IMR-90 (cell line): Measurements from ENCODE around the gene SEMA6A. TPM values are rescaled to one million over a fixed set of nuclear protein-coding genes. Genes with fewer than 3 reads are reported as not detected.

Experiments
- ATAC-seq: fragments of 200-7000 bp; cut with Tn5 transposase; 2 replicates; pipeline ENCODE4 v1.9.1; 2020; ENCODE audit warnings: low read depth, mild to moderate bottlenecking, moderate library complexity
- BruUV-seq: library from RNA; stranded (reverse); fragments of 400-500 nt; replicated peaks from 2 replicates; lab custom pipeline; 2021; lab: Mats Ljungman, UMichigan
- CTCF ChIA-PET: fragments of 300-600 bp; formaldehyde crosslinking; extraction: SDS; loops from one replicate; lab custom pipeline; 2021; ENCODE audit warnings: antibody characterized with exemption; lab: Yijun Ruan, JAX
- POLR2A ChIA-PET: fragments of 300-600 bp; sonication (Branson Sonifier 250); formaldehyde crosslinking; loops from one replicate; lab custom pipeline; 2022; ENCODE audit warnings: antibody characterized with exemption; ENCODE audit not compliant: unreplicated experiment; lab: Charles Lee
- DNase-seq: peaks from one replicate; pipeline ENCODE4 v3.0.0; 2013
- H2AFZ ChIP-seq: replicated peaks from 2 replicates; pipeline ENCODE3; 2013; ENCODE audit warnings: low read length, mild to moderate bottlenecking; ENCODE audit not compliant: poor library complexity
- H2AK5ac ChIP-seq: 2 replicates; pipeline ENCODE4 v1.6.1; 2013; ENCODE audit warnings: low read depth, low read length, inconsistent platforms
- H2AK9ac ChIP-seq: replicated peaks from 2 replicates; pipeline ENCODE3; 2013; ENCODE audit warnings: mild to moderate bottlenecking, low read depth, low read length, moderate library complexity; ENCODE audit not compliant: poor library complexity
- H2BK120ac ChIP-seq: 2 replicates; pipeline ENCODE4 v1.6.1; 2013; ENCODE audit warnings: low read depth, low read length, inconsistent platforms
- H2BK15ac ChIP-seq: 3 replicates; pipeline ENCODE4 v1.6.1; 2013; ENCODE audit warnings: low read depth, low read length, inconsistent platforms
- H2BK20ac ChIP-seq: 2 replicates; pipeline ENCODE4 v1.6.1; 2013; ENCODE audit warnings: low read depth, mild to moderate bottlenecking, inconsistent platforms, low read length, moderate library complexity
- H2BK5ac ChIP-seq: 2 replicates; pipeline ENCODE4 v1.6.1; 2013; ENCODE audit warnings: mild to moderate bottlenecking, low read depth, low read length, inconsistent platforms; ENCODE audit not compliant: poor library complexity, severe bottlenecking
- H3K14ac ChIP-seq: replicated peaks from 2 replicates; pipeline ENCODE4 v1.6.1; 2013; ENCODE audit warnings: low read depth, low read length, inconsistent platforms
- H3K18ac ChIP-seq: 2 replicates; pipeline ENCODE4 v1.6.1; 2013; ENCODE audit warnings: low read depth, low read length, control low read depth
- H3K23ac ChIP-seq: 2 replicates; pipeline ENCODE4 v1.6.1; 2013; ENCODE audit warnings: low read depth, low read length, inconsistent platforms
- H3K27ac ChIP-seq: 2 replicates; pipeline ENCODE4 v1.5.1; 2013; ENCODE audit warnings: mild to moderate bottlenecking, control low read depth, low read length; ENCODE audit not compliant: insufficient read depth
- H3K27me3 ChIP-seq: 2 replicates; pipeline ENCODE4 v1.6.1; 2013; ENCODE audit warnings: low read length; ENCODE audit not compliant: control insufficient read depth, insufficient read depth
- H3K36me3 ChIP-seq: 2 replicates; pipeline ENCODE4 v1.6.1; 2013; ENCODE audit warnings: low read length, mixed read lengths; ENCODE audit not compliant: control insufficient read depth, insufficient read depth
- H3K4ac ChIP-seq: 2 replicates; pipeline ENCODE4 v1.6.1; 2013; ENCODE audit warnings: low read depth, low read length, inconsistent platforms
- H3K4me1 ChIP-seq: 2 replicates; pipeline ENCODE4 v1.6.1; 2013; ENCODE audit warnings: low read length, mixed read lengths; ENCODE audit not compliant: control insufficient read depth, insufficient read depth
- H3K4me2 ChIP-seq: 2 replicates; pipeline ENCODE4 v1.6.1; 2013; ENCODE audit warnings: low read depth, mild to moderate bottlenecking, control low read depth, low read length, moderate library complexity
- H3K4me3 ChIP-seq: 2 replicates; pipeline ENCODE4 v1.5.1; 2013; ENCODE audit warnings: low read depth, mild to moderate bottlenecking, control low read depth, low read length, moderate library complexity; ENCODE audit not compliant: insufficient read depth
- H3K56ac ChIP-seq: 2 replicates; pipeline ENCODE4 v1.6.1; 2013; ENCODE audit warnings: low read length, inconsistent platforms; ENCODE audit not compliant: insufficient read depth; ENCODE audit errors: extremely low read depth
- H3K79me1 ChIP-seq, 2 experiments: 2 replicates each; pipeline ENCODE4 v1.6.1; 2013; ENCODE audit warnings: low read length in 2 of 2, inconsistent platforms in 1 of 2, low read depth in 1 of 2
- H3K9ac ChIP-seq: 2 replicates; pipeline ENCODE4 v1.6.1; 2013; ENCODE audit warnings: low read depth, low read length, control low read depth
- H3K9me1 ChIP-seq: 2 replicates; pipeline ENCODE4 v1.6.1; 2013; ENCODE audit warnings: low read length, inconsistent platforms; ENCODE audit not compliant: insufficient read depth
- H3K9me3 ChIP-seq: 2 replicates; pipeline ENCODE4 v1.6.1; 2013; ENCODE audit warnings: low read length; ENCODE audit not compliant: control insufficient read depth, insufficient read depth
- H4K20me1 ChIP-seq: 2 replicates; pipeline ENCODE4 v1.6.1; 2013; ENCODE audit warnings: low read length, inconsistent platforms; ENCODE audit not compliant: insufficient read depth
- H4K5ac ChIP-seq: 2 replicates; pipeline ENCODE4 v1.6.1; 2013; ENCODE audit warnings: mild to moderate bottlenecking, low read depth, low read length, control low read depth
- H4K8ac ChIP-seq, 2 experiments: 2 replicates each; pipeline ENCODE4 v1.6.1; 2013; ENCODE audit warnings: low read depth in 2 of 2, low read length in 2 of 2, control low read depth in 1 of 2, inconsistent platforms in 1 of 2
- H4K91ac ChIP-seq: 2 replicates; pipeline ENCODE4 v1.6.1; 2013; ENCODE audit warnings: low read depth, low read length, inconsistent platforms; ENCODE audit not compliant: insufficient read depth
- CEBPB ChIP-seq: IDR thresholded peaks from 2 replicates; pipeline ENCODE4 v1.6.1; 2012; ENCODE audit warnings: low read depth, low read length, improper control_type of control experiment
- CHD1 ChIP-seq: IDR thresholded peaks from 2 replicates; pipeline ENCODE4 v1.6.1; 2012; ENCODE audit warnings: low read depth, low read length, improper control_type of control experiment
- FOS ChIP-seq: fragments of 150-350 bp; IDR thresholded peaks from 2 replicates; pipeline ENCODE4 v1.6.1; 2016; ENCODE audit warnings: low read depth, low read length
- MAFK ChIP-seq: IDR thresholded peaks from 2 replicates; pipeline ENCODE4 v1.6.1; 2012; ENCODE audit warnings: low read depth, low read length, improper control_type of control experiment
- MAZ ChIP-seq: IDR thresholded peaks from 2 replicates; pipeline ENCODE4 v1.6.1; 2012; ENCODE audit warnings: low read depth, mild to moderate bottlenecking, low read length, improper control_type of control experiment, moderate library complexity, borderline replicate concordance
- MXI1 ChIP-seq: IDR thresholded peaks from 2 replicates; pipeline ENCODE4 v1.6.1; 2012; ENCODE audit warnings: low read depth, mild to moderate bottlenecking, low read length, moderate library complexity, borderline replicate concordance
- NFE2L2 ChIP-seq: fragments of 150-350 bp; IDR thresholded peaks from 2 replicates; pipeline ENCODE4 v1.6.1; 2016; ENCODE audit warnings: low read depth, mild to moderate bottlenecking, low read length
- POLR2A ChIP-seq: IDR thresholded peaks from 2 replicates; pipeline ENCODE4 v1.6.1; 2012; ENCODE audit warnings: mild to moderate bottlenecking, low read depth, low read length
- RAD21 ChIP-seq: IDR thresholded peaks from 2 replicates; pipeline ENCODE4 v1.6.1; 2012; ENCODE audit warnings: low read length, improper control_type of control experiment
- RCOR1 ChIP-seq: IDR thresholded peaks from 2 replicates; pipeline ENCODE4 v1.6.1; 2012; ENCODE audit warnings: mild to moderate bottlenecking, low read length, improper control_type of control experiment; ENCODE audit not compliant: insufficient replicate concordance
- RFX5 ChIP-seq: IDR thresholded peaks from 2 replicates; pipeline ENCODE4 v1.8.0; 2012; ENCODE audit warnings: low read depth, mild to moderate bottlenecking, low read length, moderate library complexity
- WGBS, 2 experiments: methylation state at CpG; one replicate each; pipeline versions ENCODE4 v1.1.5 to v1.1.7; 2013; ENCODE audit warnings: missing lambda C conversion rate in 2 of 2; ENCODE audit not compliant: insufficient read length in 1 of 2; ENCODE audit errors: extremely low coverage in 2 of 2; 5-methylcytosine and 5-hydroxymethylcytosine counted together
- dilution Hi-C: fragments of 300-500 bp; cut with HindIII; formaldehyde crosslinking; loops from one replicate; pipeline ENCODE4 v1.14.3; 2018; ENCODE audit warnings: low sequenced_read_pairs; ENCODE audit not compliant: unreplicated experiment
- in situ Hi-C: fragments of 300-500 bp; cut with MboI; formaldehyde crosslinking; loops from 3 replicates; pipeline ENCODE4 v1.14.3; 2019; ENCODE audit warnings: low sequenced_read_pairs, inconsistent platforms, mixed read lengths
- intact Hi-C: fragments of 100-400 bp; cut with micrococcal nuclease; formaldehyde crosslinking; loops from 2 replicates; pipeline ENCODE4 v1.10.0; 2022
- polyA plus RNA-seq, 3 experiments: library from polyadenylated mRNA; depleted of rRNA; stranded (reverse); fragments of >200 nt; gene quantifications; 2 replicates each; pipeline ENCODE4 v1.2.3, GENCODE V29; 2012; ENCODE audit warnings: low replicate concordance in 1 of 3
- total RNA-seq: library from RNA; depleted of rRNA; stranded (reverse); fragments of >200 nt; gene quantifications from 2 replicates; pipeline ENCODE4 v1.2.3, GENCODE V29; 2012
- TF ChIP-seq, protein P1 (sequence below): fragments of 150-350 bp; IDR thresholded peaks from 2 replicates; pipeline ENCODE4 v1.6.1; 2016; ENCODE audit warnings: low read depth, mild to moderate bottlenecking, low read length, moderate library complexity, borderline replicate concordance
- TF ChIP-seq, protein P2 (sequence below): conservative IDR thresholded peaks from 2 replicates; pipeline ENCODE4 v1.5.1; 2012; ENCODE audit warnings: mild to moderate bottlenecking, low read depth, low read length, improper control_type of control experiment
- TF ChIP-seq, protein P3 (sequence below): fragments of 150-350 bp; IDR thresholded peaks from 2 replicates; pipeline ENCODE4 v1.6.1; 2017; ENCODE audit warnings: mild to moderate bottlenecking, antibody characterized with exemption, low read length, low read depth

SEMA6A gene
- total and polyA plus RNA-seq, 2 of the 4 experiments (the other 2 are of a cell fraction): 0.27 to 0.36 TPM

DNA sequence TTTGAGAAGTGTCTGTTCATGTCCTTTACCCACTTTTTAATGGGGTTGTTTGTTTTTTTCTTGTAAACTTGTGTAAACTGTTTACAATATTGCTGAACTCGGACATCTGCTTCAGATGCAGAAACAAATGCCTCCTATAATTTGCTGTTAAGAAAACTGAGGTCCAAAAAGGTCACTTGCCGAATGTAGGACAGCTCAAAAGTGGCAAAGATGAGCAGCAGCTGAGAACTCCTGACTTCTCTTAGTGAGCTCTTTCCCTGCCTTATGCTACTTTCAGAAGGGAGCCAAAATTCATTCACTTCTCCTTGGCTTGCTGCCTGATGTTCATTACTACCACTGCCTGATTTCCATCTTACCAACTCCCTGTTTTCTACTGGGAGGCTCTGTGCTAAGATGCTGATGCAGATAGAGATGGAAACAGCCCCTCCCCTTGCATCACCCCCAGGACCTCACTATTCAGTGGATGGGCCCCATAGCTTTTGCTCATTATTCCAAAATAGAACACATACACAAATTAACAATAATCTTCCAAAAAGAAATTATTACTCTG is 60.1 kb downstream of the SEMA6A start:
- DNase-seq: no peak
- H3K79me1 ChIP-seq: no peaks in the 10 kb centered on the region
- no peak overlapping the region for H2BK5ac ChIP-seq
- H3K9me1 ChIP-seq: no peaks in the 10 kb centered on the region
- no peak for ATAC-seq
- H3K27me3 ChIP-seq: peaks cover 3% of the 10 kb centered on the region
- CTCF ChIA-PET: no interaction called here
- no peak overlapping the region for H3K56ac ChIP-seq
- no peak overlapping the region for H4K5ac ChIP-seq
- H3K18ac ChIP-seq: no peak overlapping the region
- in situ Hi-C loops: no loop called here
- intact Hi-C loops: no loop called here
- POLR2A ChIA-PET: no interaction called here
- no peak overlapping the region for H3K4me2 ChIP-seq
- H3K14ac ChIP-seq: no peak overlapping the region
- H2BK120ac ChIP-seq: no peak overlapping the region
- H2AK9ac ChIP-seq: no peak overlapping the region
- H2BK15ac ChIP-seq: no peak overlapping the region
- peaks cover 2% of the 10 kb centered on the region; the same call in 1 of the 2 replicates for H3K4me1 ChIP-seq
- no peak overlapping the region for H2AK5ac ChIP-seq
- H2BK20ac ChIP-seq: no peak overlapping the region
- H4K8ac ChIP-seq: no peak overlapping the region
- no peaks in the 10 kb centered on the region for H4K20me1 ChIP-seq
- H2AFZ ChIP-seq: no peak overlapping the region
- no peak overlapping the region for H3K23ac ChIP-seq
- H3K9ac ChIP-seq: no peak overlapping the region
- dilution Hi-C loops: no loop called here
- WGBS, 2 experiments: no CpG with 5 or more reads among the region's 2 CpGs
- H3K4ac ChIP-seq: no peak overlapping the region
- BruUV-seq: no TSS peak
- TF ChIP-seq RAD21: no peak
- TF ChIP-seq MXI1: no peak
- TF ChIP-seq CEBPB: no peak
- TF ChIP-seq RCOR1: no peak
- no peak for TF ChIP-seq FOS
- TF ChIP-seq, protein P1, sequence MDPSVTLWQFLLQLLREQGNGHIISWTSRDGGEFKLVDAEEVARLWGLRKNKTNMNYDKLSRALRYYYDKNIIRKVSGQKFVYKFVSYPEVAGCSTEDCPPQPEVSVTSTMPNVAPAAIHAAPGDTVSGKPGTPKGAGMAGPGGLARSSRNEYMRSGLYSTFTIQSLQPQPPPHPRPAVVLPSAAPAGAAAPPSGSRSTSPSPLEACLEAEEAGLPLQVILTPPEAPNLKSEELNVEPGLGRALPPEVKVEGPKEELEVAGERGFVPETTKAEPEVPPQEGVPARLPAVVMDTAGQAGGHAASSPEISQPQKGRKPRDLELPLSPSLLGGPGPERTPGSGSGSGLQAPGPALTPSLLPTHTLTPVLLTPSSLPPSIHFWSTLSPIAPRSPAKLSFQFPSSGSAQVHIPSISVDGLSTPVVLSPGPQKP: no peak
- TF ChIP-seq, protein P2, sequence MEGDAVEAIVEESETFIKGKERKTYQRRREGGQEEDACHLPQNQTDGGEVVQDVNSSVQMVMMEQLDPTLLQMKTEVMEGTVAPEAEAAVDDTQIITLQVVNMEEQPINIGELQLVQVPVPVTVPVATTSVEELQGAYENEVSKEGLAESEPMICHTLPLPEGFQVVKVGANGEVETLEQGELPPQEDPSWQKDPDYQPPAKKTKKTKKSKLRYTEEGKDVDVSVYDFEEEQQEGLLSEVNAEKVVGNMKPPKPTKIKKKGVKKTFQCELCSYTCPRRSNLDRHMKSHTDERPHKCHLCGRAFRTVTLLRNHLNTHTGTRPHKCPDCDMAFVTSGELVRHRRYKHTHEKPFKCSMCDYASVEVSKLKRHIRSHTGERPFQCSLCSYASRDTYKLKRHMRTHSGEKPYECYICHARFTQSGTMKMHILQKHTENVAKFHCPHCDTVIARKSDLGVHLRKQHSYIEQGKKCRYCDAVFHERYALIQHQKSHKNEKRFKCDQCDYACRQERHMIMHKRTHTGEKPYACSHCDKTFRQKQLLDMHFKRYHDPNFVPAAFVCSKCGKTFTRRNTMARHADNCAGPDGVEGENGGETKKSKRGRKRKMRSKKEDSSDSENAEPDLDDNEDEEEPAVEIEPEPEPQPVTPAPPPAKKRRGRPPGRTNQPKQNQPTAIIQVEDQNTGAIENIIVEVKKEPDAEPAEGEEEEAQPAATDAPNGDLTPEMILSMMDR: no peak
- TF ChIP-seq MAFK: no peak
- TF ChIP-seq, protein P3, sequence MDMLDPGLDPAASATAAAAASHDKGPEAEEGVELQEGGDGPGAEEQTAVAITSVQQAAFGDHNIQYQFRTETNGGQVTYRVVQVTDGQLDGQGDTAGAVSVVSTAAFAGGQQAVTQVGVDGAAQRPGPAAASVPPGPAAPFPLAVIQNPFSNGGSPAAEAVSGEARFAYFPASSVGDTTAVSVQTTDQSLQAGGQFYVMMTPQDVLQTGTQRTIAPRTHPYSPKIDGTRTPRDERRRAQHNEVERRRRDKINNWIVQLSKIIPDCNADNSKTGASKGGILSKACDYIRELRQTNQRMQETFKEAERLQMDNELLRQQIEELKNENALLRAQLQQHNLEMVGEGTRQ: no peak
- no peak for TF ChIP-seq POLR2A
- no peak for TF ChIP-seq MAZ
- no peak for TF ChIP-seq RFX5
- no peak for TF ChIP-seq NFE2L2
- TF ChIP-seq CHD1: no peak
- no peak overlapping the region for H3K4me3 ChIP-seq
- no peak overlapping the region for H3K27ac ChIP-seq
- no peaks in the 10 kb centered on the region for H3K36me3 ChIP-seq
- no peaks in the 10 kb centered on the region for H3K9me3 ChIP-seq
- H4K91ac ChIP-seq: no peak overlapping the region
